GM23248 (cell line): ENCODE data around the gene GAA. TPM values are rescaled to one million over a fixed set of nuclear protein-coding genes. Genes with fewer than 3 reads are reported as not detected.

Experiments
- DNase-seq: peaks from one replicate; pipeline ENCODE4 v3.0.0-alpha.2; 2015
- H2AFZ ChIP-seq: fragments of 200-600 bp; sonication (generic); 2 replicates; pipeline ENCODE4 v1.6.1; 2016; ENCODE audit warnings: antibody characterized with exemption
- H3F3A ChIP-seq: fragments of 200-600 bp; sonication (generic); 2 replicates; pipeline ENCODE4 v1.6.1; 2016; ENCODE audit warnings: mild to moderate bottlenecking, antibody characterized with exemption, mixed run types; ENCODE audit not compliant: insufficient read depth
- H3K27ac ChIP-seq: fragments of 200-600 bp; sonication (generic); 2 replicates; pipeline ENCODE4 v1.5.1; 2016; ENCODE audit warnings: mild to moderate bottlenecking
- H3K27me3 ChIP-seq: fragments of 200-600 bp; sonication (generic); replicated peaks from 2 replicates; pipeline ENCODE4 v1.6.1; 2016; ENCODE audit warnings: mild to moderate bottlenecking; ENCODE audit not compliant: insufficient read depth
- H3K36me3 ChIP-seq: fragments of 200-600 bp; sonication (generic); 2 replicates; pipeline ENCODE4 v1.6.1; 2016; ENCODE audit warnings: low read depth, mild to moderate bottlenecking
- H3K4me1 ChIP-seq: fragments of 200-600 bp; sonication (generic); 2 replicates; pipeline ENCODE4 v1.6.1; 2016; ENCODE audit warnings: mild to moderate bottlenecking; ENCODE audit not compliant: insufficient read depth
- H3K4me2 ChIP-seq: fragments of 200-600 bp; sonication (generic); one replicate; pipeline ENCODE4 v1.6.1; 2016; ENCODE audit warnings: mild to moderate bottlenecking; ENCODE audit not compliant: unreplicated experiment
- H3K4me3 ChIP-seq: fragments of 200-600 bp; sonication (generic); 2 replicates; pipeline ENCODE4 v1.5.1; 2016; ENCODE audit warnings: mild to moderate bottlenecking
- H3K79me2 ChIP-seq: fragments of 200-600 bp; sonication (generic); 2 replicates; pipeline ENCODE4 v1.6.1; 2016; ENCODE audit warnings: mild to moderate bottlenecking; ENCODE audit not compliant: insufficient read depth
- H3K9ac ChIP-seq: fragments of 200-600 bp; sonication (generic); 2 replicates; pipeline ENCODE4 v1.6.1; 2016; ENCODE audit warnings: mild to moderate bottlenecking
- H3K9me2 ChIP-seq: fragments of 200-600 bp; sonication (generic); 2 replicates; pipeline ENCODE4 v1.6.1; 2016; ENCODE audit warnings: mixed run types, mild to moderate bottlenecking, moderate library complexity; ENCODE audit not compliant: insufficient read depth
- H3K9me3 ChIP-seq: fragments of 200-600 bp; sonication (generic); one replicate; pipeline ENCODE4 v1.6.1; 2017; ENCODE audit warnings: low read depth
- H4K20me1 ChIP-seq: fragments of 200-600 bp; sonication (generic); 2 replicates; pipeline ENCODE4 v1.6.0; 2016; ENCODE audit not compliant: insufficient read depth
- EZH2 ChIP-seq: fragments of 200-600 bp; sonication (generic); IDR thresholded peaks from 2 replicates; pipeline ENCODE4 v1.6.1; 2018; ENCODE audit warnings: antibody characterized with exemption, mild to moderate bottlenecking; ENCODE audit not compliant: insufficient read depth, poor library complexity, severe bottlenecking
- EZH2phosphoT487 ChIP-seq: fragments of 200-600 bp; sonication (generic); IDR thresholded peaks from 2 replicates; pipeline ENCODE4 v1.6.1; 2018; ENCODE audit warnings: antibody characterized with exemption, moderate library complexity, mild to moderate bottlenecking, low read depth; ENCODE audit not compliant: insufficient read depth
- WGBS, 2 experiments: methylation state at CpG; one replicate each; pipeline ENCODE4 v1.1.6; 2015 to 2017; ENCODE audit warnings: low lambda C conversion rate in 2 of 2, low coverage in 1 of 2; ENCODE audit errors: missing lambda C conversion rate in 2 of 2; 5-methylcytosine and 5-hydroxymethylcytosine counted together
- in situ Hi-C: fragments of 300-500 bp; cut with MboI; formaldehyde crosslinking; loops from 2 replicates; pipeline ENCODE4 v1.15.0; 2020
- polyA plus RNA-seq: library from polyadenylated mRNA; unstranded; fragments of >200 nt; fragmentation: Nextera tagmentation; extraction: Ambion mirVana; gene quantifications from 2 replicates; pipeline ENCODE4 v1.2.1, GENCODE V29; 2016
- total RNA-seq: library from RNA; depleted of rRNA; stranded (reverse); fragments of >200 nt; shearing (Covaris generic); gene quantifications from 2 replicates; pipeline ENCODE4 v1.2.3, GENCODE V29; 2014

GAA gene
- total and polyA plus RNA-seq, 2 experiments from 2014 or later, result 80.2 to 127 TPM

GRCh38 chr17:80119271-80119791 lies 17.9 kb downstream of the GAA start:
- Histone ChIP-seq H3K79me2 (no peaks in the 10 kb centered on the region), H3F3A (no peaks in the 10 kb centered on the region), H3K4me1 (peaks cover 7% of the 10 kb centered on the region; the same call in 1 of the 2 replicates), H4K20me1 (no peaks in the 10 kb centered on the region), H3K9me3 (no peaks in the 10 kb centered on the region), H3K4me3 (no peak overlapping the region), H3K4me2 (no peak overlapping the region), H3K9me2 (no peaks in the 10 kb centered on the region), H3K9ac (no peak overlapping the region), H3K36me3 (no peaks in the 10 kb centered on the region), H3K27me3 (no peaks in the 10 kb centered on the region), H2AFZ (no peak overlapping the region), H3K27ac (no peak overlapping the region)
- no peak for DNase-seq
- WGBS, 2 experiments, result 90 to 93% methylated on average over 24 of the region's 24 CpGs
- TF ChIP-seq EZH2phosphoT487 (no peak), EZH2 (no peak)
- in situ Hi-C loops, result no loop called here

GRCh38 chr17:80119839-80120238 lies 18.5 kb downstream of the GAA start:
- in situ Hi-C loops, result no loop called here

GRCh38 chr17:80122026-80122575 lies 20.7 kb downstream of the GAA start:
- H3K36me3 ChIP-seq, result no peaks in the 10 kb centered on the region
- no peak overlapping the region for H3K9ac ChIP-seq
- no peaks in the 10 kb centered on the region for H3K9me3 ChIP-seq
- no peak for TF ChIP-seq EZH2
- no peak for TF ChIP-seq EZH2phosphoT487
- no peaks in the 10 kb centered on the region for H3K79me2 ChIP-seq
- no peak overlapping the region for H3K27ac ChIP-seq
- peaks cover 20% of the 10 kb centered on the region for H3F3A ChIP-seq
- WGBS, 2 experiments, result 83 to 85% methylated on average over 17 of the region's 17 CpGs
- no peaks in the 10 kb centered on the region for H3K9me2 ChIP-seq
- no peak overlapping the region for H2AFZ ChIP-seq
- H3K4me1 ChIP-seq, result peaks cover 20% of the 10 kb centered on the region
- no peak overlapping the region for H3K4me3 ChIP-seq
- no peaks in the 10 kb centered on the region for H4K20me1 ChIP-seq
- in situ Hi-C loops, result no loop called here
- H3K27me3 ChIP-seq, result no peaks in the 10 kb centered on the region
- no peak overlapping the region for H3K4me2 ChIP-seq
- no peak for DNase-seq

More at GRCh38 chr17:80119839-80120238, 18.5 kb downstream of the GAA start:
- no peak overlapping the region for H3K27ac ChIP-seq
- no peaks in the 10 kb centered on the region for H3K79me2 ChIP-seq
- H3K9me2 ChIP-seq, result no peaks in the 10 kb centered on the region
- no peak overlapping the region for H3K4me2 ChIP-seq
- no peak overlapping the region for H3K4me3 ChIP-seq
- H3K9me3 ChIP-seq, result no peaks in the 10 kb centered on the region
- H3F3A ChIP-seq, result no peaks in the 10 kb centered on the region
- no peaks in the 10 kb centered on the region for H3K27me3 ChIP-seq
- WGBS, 2 experiments, result 95% methylated on average over 6 to 9 of the region's 9 CpGs
- H3K9ac ChIP-seq, result no peak overlapping the region
- peaks cover 7% of the 10 kb centered on the region; the same call in 1 of the 2 replicates for H3K4me1 ChIP-seq
- DNase-seq, result no peak
- H2AFZ ChIP-seq, result no peak overlapping the region
- TF ChIP-seq EZH2 (no peak), EZH2phosphoT487 (no peak)
- no peaks in the 10 kb centered on the region for H4K20me1 ChIP-seq
- no peaks in the 10 kb centered on the region for H3K36me3 ChIP-seq

- Histone ChIP-seq H4K20me1 (no peaks in the 10 kb centered on the region), H3K9me2 (no peaks in the 10 kb centered on the region), H3K9ac (no peak overlapping the region), H2AFZ (no peak overlapping the region), H3F3A (peaks cover 20% of the 10 kb centered on the region), H3K4me2 (no peak overlapping the region), H3K27ac (no peak overlapping the region), H3K9me3 (no peaks in the 10 kb centered on the region), H3K27me3 (no peaks in the 10 kb centered on the region), H3K4me1 (peaks cover 20% of the 10 kb centered on the region), H3K79me2 (no peaks in the 10 kb centered on the region), H3K36me3 (no peaks in the 10 kb centered on the region), H3K4me3 (no peak overlapping the region)
- 94 to 95% methylated on average over 6 of the region's 6 CpGs for WGBS, 2 experiments
- in situ Hi-C loops, result no loop called here
- no peak for DNase-seq
- TF ChIP-seq EZH2, result no peak
- no peak for TF ChIP-seq EZH2phosphoT487
Observed at GRCh38 chr17:80122926-80123505, 21.6 kb downstream of the GAA start.
